Endothelial cell of umbilical vein (primary cell): Measurements from ENCODE around the gene CSK. TPM values are rescaled to one million over a fixed set of nuclear protein-coding genes. Genes with fewer than 3 reads are reported as not detected.
A peak's percentile ranks its signal among the peaks of the same experiment; 100 is the strongest.

ENCODE experiments used
- BruUV-seq: library from RNA; stranded (reverse); fragments of 400-500 nt; replicated peaks from 2 replicates; lab custom pipeline; 2021; lab: Mats Ljungman, UMichigan
- CTCF ChIA-PET: fragments of 300-600, 350-600 bp; sonication (Branson Sonifier 250); formaldehyde crosslinking; loops from one replicate; lab custom pipeline; 2021; ENCODE audit warnings: antibody characterized with exemption, inconsistent platforms; lab: Charles Lee
- POLR2A ChIA-PET: fragments of 300-600, 350-600 bp; sonication (Branson Sonifier 250); formaldehyde crosslinking; loops from one replicate; lab custom pipeline; 2021; ENCODE audit warnings: antibody characterized with exemption, inconsistent platforms; lab: Charles Lee
- DNase-seq: peaks from one replicate; pipeline ENCODE4 v3.0.0-alpha.2; 2011; ENCODE audit warnings: low read depth, low spot score
- FAIRE-seq: peaks from 2 replicates; lab custom pipeline; 2011; peaks lifted over from hg19 to GRCh38; lab: Jason Lieb, UNC
- H2AFZ ChIP-seq: 2 replicates; pipeline ENCODE4 v1.6.0; 2012; ENCODE audit warnings: low read depth, low read length, control low read depth, inconsistent platforms
- H3K27ac ChIP-seq: 2 replicates; pipeline ENCODE4 v1.5.1; 2011; ENCODE audit warnings: low read depth, mild to moderate bottlenecking, control low read depth, low read length, moderate library complexity; ENCODE audit not compliant: insufficient read depth
- H3K27me3 ChIP-seq, 2 experiments: 2 replicates each; pipeline versions ENCODE4 v1.6.0 to v1.6.1; 2011; ENCODE audit warnings: low read length in 2 of 2, mixed read lengths in 1 of 2; ENCODE audit not compliant: control insufficient read depth in 2 of 2, insufficient read depth in 2 of 2
- H3K36me3 ChIP-seq, 2 experiments: 2 replicates in 1 of 2; 3 replicates in 1 of 2; pipeline ENCODE4 v1.5.1; 2011; ENCODE audit warnings: low read length in 2 of 2, mild to moderate bottlenecking in 1 of 2, moderate library complexity in 1 of 2; ENCODE audit not compliant: control insufficient read depth in 2 of 2, insufficient read depth in 2 of 2; ENCODE audit errors: extremely low read depth in 1 of 2
- H3K4me1 ChIP-seq: 3 replicates; pipeline ENCODE4 v1.5.1; 2011; ENCODE audit warnings: mild to moderate bottlenecking, low read length; ENCODE audit not compliant: control insufficient read depth, insufficient read depth; ENCODE audit errors: extremely low read depth
- H3K4me2 ChIP-seq: 2 replicates; pipeline ENCODE4 v1.6.1; 2011; ENCODE audit warnings: low read length, control low read depth, mixed read lengths; ENCODE audit not compliant: insufficient read depth
- H3K4me3 ChIP-seq, 3 experiments: fragments of 200-600 bp in 1 of 3; sonication (generic), shearing (Covaris generic) in 1 of 3; replicated peaks in 1 of 3; 2 replicates each; pipeline ENCODE4 v1.5.1; 2011 to 2016; ENCODE audit warnings: control low read depth in 3 of 3, low read length in 3 of 3, mild to moderate bottlenecking in 2 of 3, inconsistent platforms in 1 of 3, low read depth in 1 of 3, moderate library complexity in 1 of 3; ENCODE audit not compliant: insufficient read depth in 1 of 3
- H3K79me2 ChIP-seq: 2 replicates; pipeline ENCODE4 v1.6.0; 2012; ENCODE audit warnings: low read length, inconsistent platforms; ENCODE audit not compliant: control insufficient read depth, insufficient read depth
- H3K9ac ChIP-seq: replicated peaks from 2 replicates; pipeline ENCODE3; 2011; ENCODE audit warnings: low read length, control low read depth; ENCODE audit not compliant: insufficient read depth; ENCODE audit errors: extremely low read depth
- H3K9me1 ChIP-seq: replicated peaks from 3 replicates; pipeline ENCODE4 v1.6.0; 2011; ENCODE audit warnings: mild to moderate bottlenecking, low read length; ENCODE audit not compliant: control insufficient read depth, insufficient read depth; ENCODE audit errors: extremely low read depth
- H3K9me3 ChIP-seq: replicated peaks from 2 replicates; pipeline ENCODE4 v1.5.1; 2012; ENCODE audit warnings: low read length, inconsistent platforms; ENCODE audit not compliant: control insufficient read depth, insufficient read depth
- H4K20me1 ChIP-seq: replicated peaks from 2 replicates; pipeline ENCODE3; 2011; ENCODE audit warnings: mild to moderate bottlenecking, low read length; ENCODE audit not compliant: control insufficient read depth, insufficient read depth; ENCODE audit errors: extremely low read depth
- EZH2 ChIP-seq: IDR thresholded peaks from 2 replicates; pipeline ENCODE4 v1.6.1; 2012; ENCODE audit warnings: borderline replicate concordance, low read depth, mild to moderate bottlenecking, moderate library complexity, low read length, inconsistent platforms; ENCODE audit not compliant: severe bottlenecking
- FOS ChIP-seq: IDR thresholded peaks from 2 replicates; pipeline ENCODE4 v1.6.1; 2011; ENCODE audit warnings: mild to moderate bottlenecking, low read length, moderate library complexity, borderline replicate concordance; ENCODE audit not compliant: insufficient read depth
- GATA2 ChIP-seq: IDR thresholded peaks from 2 replicates; pipeline ENCODE4 v1.7.0; 2011; ENCODE audit warnings: low read depth, mild to moderate bottlenecking, moderate library complexity, mixed read lengths, low read length; ENCODE audit not compliant: insufficient read length, insufficient read depth
- JUN ChIP-seq: IDR thresholded peaks from 2 replicates; pipeline ENCODE4 v1.6.1; 2011; ENCODE audit warnings: borderline replicate concordance, low read depth; ENCODE audit not compliant: insufficient read length, insufficient read depth
- MAX ChIP-seq: IDR thresholded peaks from 2 replicates; pipeline ENCODE4 v1.6.1; 2011; ENCODE audit not compliant: insufficient read depth, insufficient read length
- MYC ChIP-seq: IDR thresholded peaks from one replicate; pipeline ENCODE4 v1.6.1; 2011; ENCODE audit warnings: mild to moderate bottlenecking, low read depth, low read length
- POLR2A ChIP-seq: IDR thresholded peaks from 2 replicates; pipeline ENCODE4 v1.6.1; 2012; ENCODE audit warnings: low read depth, mild to moderate bottlenecking, control low read depth, low read length
- dilution Hi-C: fragments of 300-500 bp; cut with MboI; formaldehyde crosslinking; loops from one replicate; pipeline ENCODE4 v1.15.0; 2019; ENCODE audit warnings: low sequenced_read_pairs; ENCODE audit not compliant: extremely low pct_ligation_motif_present
- intact Hi-C: fragments of 100-400 bp; cut with micrococcal nuclease; formaldehyde crosslinking; loops from one replicate; pipeline ENCODE4 v1.10.0; 2022
- polyA plus RNA-seq, 4 experiments: library from polyadenylated mRNA; depleted of rRNA in 3 of 4; stranded (reverse) in 3 of 4; unstranded in 1 of 4; fragments of >200 nt; gene quantifications; 2 replicates each; pipeline versions ENCODE4 v1.2.1 to v1.2.3, GENCODE V29; 2011 to 2012; ENCODE audit warnings: missing spikeins in 1 of 4
- total RNA-seq: library from RNA; stranded (reverse); gene quantifications from 2 replicates; pipeline ENCODE4 v1.2.3, GENCODE V29; 2021
- TF ChIP-seq, protein P1 (sequence below), 2 donors: IDR thresholded peaks; 1 replicate in 1 of 2; 2 replicates in 1 of 2; pipeline ENCODE4 v1.5.1; 2011; ENCODE audit warnings: low read length in 2 of 2, mild to moderate bottlenecking in 2 of 2, moderate library complexity in 2 of 2, control low read depth in 1 of 2, inconsistent platforms in 1 of 2, low read depth in 1 of 2; ENCODE audit not compliant: insufficient read depth in 1 of 2; ENCODE audit errors: extremely low read depth in 1 of 2

CSK gene
- total and polyA plus RNA-seq, 2 donors (not counting 3 experiments of a cell fraction or from before 2014, with no cell fraction given) = 41.2 to 104 TPM

DNA sequence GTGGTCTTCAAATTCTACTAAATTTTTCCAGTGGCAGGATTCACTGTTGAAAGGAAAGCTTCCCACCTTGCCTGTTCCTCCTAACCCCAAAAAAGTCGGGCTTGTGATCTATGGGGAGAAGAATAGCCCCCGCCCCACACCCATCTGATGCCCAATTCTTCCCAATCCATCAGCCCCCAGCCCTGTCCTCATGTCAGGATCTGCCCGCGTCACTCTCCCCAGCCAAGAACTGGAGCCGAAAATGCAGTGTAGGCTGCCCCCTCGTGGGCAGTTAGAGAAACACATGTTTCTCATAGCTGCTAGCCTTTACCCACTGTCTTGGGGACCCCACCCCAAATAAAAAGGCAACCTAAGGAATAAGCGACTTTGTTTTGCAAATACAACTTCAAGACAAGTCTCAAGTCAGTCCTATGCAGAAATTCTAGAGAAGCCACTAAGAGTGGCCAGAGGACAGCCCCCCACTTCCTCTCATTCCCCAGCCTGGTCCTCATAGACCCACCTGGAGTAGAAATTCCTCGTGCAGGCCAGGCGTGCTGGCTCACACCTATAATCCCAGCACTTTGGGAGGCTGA lies 13.0 kb upstream of the CSK start:
- ChIA-PET CTCF (interaction anchor here (0.6 to 6.8 kb wide), 58 partner anchors 10 to 457 kb away, joined by 3 to 696 read pairs (median 5); partner anchors contain the start of genes CLK3, CSK, CYP11A1 and CYP1A1), POLR2A (no interaction called here)
- peak; percentile 94 for FAIRE-seq
- DNase-seq = peak; percentile 58
- no peak overlapping the region for H3K9ac ChIP-seq
- H3K9me3 ChIP-seq = no peaks in the 10 kb centered on the region
- peak overlapping the region; percentile 73 for H2AFZ ChIP-seq
- H3K4me1 ChIP-seq = peaks cover 2% of the 10 kb centered on the region
- H3K79me2 ChIP-seq = no peaks in the 10 kb centered on the region
- no peaks in the 10 kb centered on the region for H3K36me3 ChIP-seq
- no peaks in the 10 kb centered on the region for H4K20me1 ChIP-seq
- H3K4me3 ChIP-seq = no peak overlapping the region
- H3K27ac ChIP-seq = no peak overlapping the region
- BruUV-seq = no TSS peak
- dilution Hi-C loops = loop anchor here (25.0 kb wide), 1 partner anchor 132 kb away; no protein-coding TSS in a partner anchor
- no peaks in the 10 kb centered on the region for H3K9me1 ChIP-seq
- intact Hi-C loops = loop anchor here (1.0 to 10.0 kb wide), 4 partner anchors 72 to 394 kb away; partner anchors contain the start of genes ARID3B and EDC3
- peaks cover 0 to 2% of the 10 kb centered on the region in 2 experiments for H3K27me3 ChIP-seq
- TF ChIP-seq MYC (no peak), POLR2A (no peak), EZH2 (no peak), GATA2 (no peak), JUN (no peak), MAX (peak; percentile 44), FOS (no peak)
- TF ChIP-seq, protein P1, sequence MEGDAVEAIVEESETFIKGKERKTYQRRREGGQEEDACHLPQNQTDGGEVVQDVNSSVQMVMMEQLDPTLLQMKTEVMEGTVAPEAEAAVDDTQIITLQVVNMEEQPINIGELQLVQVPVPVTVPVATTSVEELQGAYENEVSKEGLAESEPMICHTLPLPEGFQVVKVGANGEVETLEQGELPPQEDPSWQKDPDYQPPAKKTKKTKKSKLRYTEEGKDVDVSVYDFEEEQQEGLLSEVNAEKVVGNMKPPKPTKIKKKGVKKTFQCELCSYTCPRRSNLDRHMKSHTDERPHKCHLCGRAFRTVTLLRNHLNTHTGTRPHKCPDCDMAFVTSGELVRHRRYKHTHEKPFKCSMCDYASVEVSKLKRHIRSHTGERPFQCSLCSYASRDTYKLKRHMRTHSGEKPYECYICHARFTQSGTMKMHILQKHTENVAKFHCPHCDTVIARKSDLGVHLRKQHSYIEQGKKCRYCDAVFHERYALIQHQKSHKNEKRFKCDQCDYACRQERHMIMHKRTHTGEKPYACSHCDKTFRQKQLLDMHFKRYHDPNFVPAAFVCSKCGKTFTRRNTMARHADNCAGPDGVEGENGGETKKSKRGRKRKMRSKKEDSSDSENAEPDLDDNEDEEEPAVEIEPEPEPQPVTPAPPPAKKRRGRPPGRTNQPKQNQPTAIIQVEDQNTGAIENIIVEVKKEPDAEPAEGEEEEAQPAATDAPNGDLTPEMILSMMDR (IDR thresholded peaks at IDR 0.05; ENCODE audit: extremely low read depth in 1 of 2, insufficient read depth in 1 of 2, low read depth in 1 of 2, low read length in 2 of 2) = peak; percentile 71 to 72
- H3K4me2 ChIP-seq = peak overlapping the region; percentile 48
